Activated CD8-positive, alpha-beta T cell treated with anti-CD3 and anti-CD28 coated beads, Interleukin-2, amount 10 ng/mL, durations not matched to agents 7 days and 5 days (primary cell): ENCODE data around the gene PEX10. TPM values are rescaled to one million over a fixed set of nuclear protein-coding genes. Genes with fewer than 3 reads are reported as not detected.

ENCODE experiments used
- ATAC-seq: fragments of 150-1000 bp; cut with Tn5 transposase; one replicate; pipeline ENCODE4 v1.10.0; 2021; ENCODE audit warnings: moderate library complexity
- CTCF ChIA-PET: fragments of 350-600 bp; sonication (Branson Sonifier 250); formaldehyde crosslinking; loops from one replicate; lab custom pipeline; 2021; ENCODE audit warnings: antibody characterized with exemption; lab: Charles Lee
- POLR2A ChIA-PET: fragments of 350-600 bp; sonication (Branson Sonifier 250); formaldehyde crosslinking; loops from one replicate; lab custom pipeline; 2021; ENCODE audit warnings: antibody characterized with exemption; lab: Charles Lee
- DNase-seq: peaks from one replicate; pipeline ENCODE4 v3.0.0-alpha.2; 2020
- H3K27ac Mint-ChIP-seq: one replicate; pipeline ENCODE4 v1.8.0; 2021; ENCODE audit warnings: mild to moderate bottlenecking, mixed read lengths
- H3K27me3 Mint-ChIP-seq: one replicate; pipeline ENCODE4 v1.8.0; 2021; ENCODE audit warnings: low read depth, mixed read lengths
- H3K36me3 Mint-ChIP-seq: one replicate; pipeline ENCODE4 v1.8.0; 2021; ENCODE audit warnings: low read depth, mixed read lengths
- H3K4me1 Mint-ChIP-seq: one replicate; pipeline ENCODE4 v1.8.0; 2021; ENCODE audit warnings: low read depth, mixed read lengths
- H3K4me3 Mint-ChIP-seq: one replicate; pipeline ENCODE4 v1.8.0; 2021; ENCODE audit warnings: mild to moderate bottlenecking, mixed read lengths
- H3K9me3 Mint-ChIP-seq: one replicate; pipeline ENCODE4 v1.8.0; 2022; ENCODE audit warnings: mixed read lengths; ENCODE audit not compliant: insufficient read depth
- total RNA-seq, 2 experiments: library from RNA; stranded (reverse); gene quantifications; one replicate each; pipeline ENCODE4 v1.2.3, GENCODE V29; 2021

Gene PEX10
- total RNA-seq, 2 experiments from 2014 or later, result 10.3 to 12.3 TPM

DNA sequence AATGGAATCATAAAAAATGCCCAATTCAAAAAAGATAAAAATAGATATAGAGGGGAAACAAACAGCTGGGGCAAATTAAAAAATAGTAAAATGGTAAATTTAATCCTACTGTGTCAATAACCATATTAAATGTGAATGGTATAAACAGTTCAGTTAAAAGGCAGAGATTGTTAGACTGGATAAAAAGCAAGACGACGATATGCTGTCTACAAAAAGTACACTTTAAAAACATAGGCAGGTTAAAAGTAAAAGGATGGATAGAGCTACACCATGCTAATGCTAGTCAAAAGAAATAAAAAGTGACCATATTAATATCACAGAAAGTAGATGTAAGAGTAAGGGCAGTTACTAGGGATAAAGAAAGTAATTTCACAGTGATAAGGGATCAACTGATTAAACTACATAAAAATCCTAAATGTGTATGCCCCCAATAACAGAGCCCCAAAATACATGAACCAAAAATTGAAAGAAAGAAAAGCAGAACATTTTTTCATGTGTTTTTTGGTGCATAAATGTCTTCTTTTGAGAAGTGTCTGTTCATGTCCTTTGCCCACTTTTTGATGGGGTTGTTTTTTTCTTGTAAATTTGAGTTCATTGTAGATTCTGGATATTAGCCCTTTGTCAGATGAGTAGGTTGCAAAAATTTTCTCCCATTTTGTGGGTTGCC lies 48.4 kb downstream of the PEX10 start:
- Mint-ChIP-seq H3K27ac (no peak overlapping the region), H3K27me3 (no peaks in the 10 kb centered on the region), H3K4me1 (no peaks in the 10 kb centered on the region), H3K9me3 (peaks cover 6% of the 10 kb centered on the region), H3K4me3 (no peak overlapping the region), H3K36me3 (no peaks in the 10 kb centered on the region)
- ChIA-PET CTCF (no interaction called here), POLR2A (no interaction called here)
- DNase-seq (no peak), ATAC-seq (no peak)

GRCh38 chr1:2360588-2361364 lies 51.6 kb downstream of the PEX10 start:
- no peak for ATAC-seq
- H3K27me3 Mint-ChIP-seq, result no peaks in the 10 kb centered on the region
- ChIA-PET CTCF (interaction anchor here (1.1 to 1.6 kb wide), 2 partner anchors 10 to 166 kb away, joined by 3 to 6 read pairs; partner anchors contain the start of gene FAAP20), POLR2A (no interaction called here)
- H3K27ac Mint-ChIP-seq, result no peak overlapping the region
- H3K4me3 Mint-ChIP-seq, result no peak overlapping the region
- no peaks in the 10 kb centered on the region for H3K4me1 Mint-ChIP-seq
- DNase-seq, result no peak
- H3K36me3 Mint-ChIP-seq, result no peaks in the 10 kb centered on the region
- H3K9me3 Mint-ChIP-seq, result peaks cover 6% of the 10 kb centered on the region

DNA sequence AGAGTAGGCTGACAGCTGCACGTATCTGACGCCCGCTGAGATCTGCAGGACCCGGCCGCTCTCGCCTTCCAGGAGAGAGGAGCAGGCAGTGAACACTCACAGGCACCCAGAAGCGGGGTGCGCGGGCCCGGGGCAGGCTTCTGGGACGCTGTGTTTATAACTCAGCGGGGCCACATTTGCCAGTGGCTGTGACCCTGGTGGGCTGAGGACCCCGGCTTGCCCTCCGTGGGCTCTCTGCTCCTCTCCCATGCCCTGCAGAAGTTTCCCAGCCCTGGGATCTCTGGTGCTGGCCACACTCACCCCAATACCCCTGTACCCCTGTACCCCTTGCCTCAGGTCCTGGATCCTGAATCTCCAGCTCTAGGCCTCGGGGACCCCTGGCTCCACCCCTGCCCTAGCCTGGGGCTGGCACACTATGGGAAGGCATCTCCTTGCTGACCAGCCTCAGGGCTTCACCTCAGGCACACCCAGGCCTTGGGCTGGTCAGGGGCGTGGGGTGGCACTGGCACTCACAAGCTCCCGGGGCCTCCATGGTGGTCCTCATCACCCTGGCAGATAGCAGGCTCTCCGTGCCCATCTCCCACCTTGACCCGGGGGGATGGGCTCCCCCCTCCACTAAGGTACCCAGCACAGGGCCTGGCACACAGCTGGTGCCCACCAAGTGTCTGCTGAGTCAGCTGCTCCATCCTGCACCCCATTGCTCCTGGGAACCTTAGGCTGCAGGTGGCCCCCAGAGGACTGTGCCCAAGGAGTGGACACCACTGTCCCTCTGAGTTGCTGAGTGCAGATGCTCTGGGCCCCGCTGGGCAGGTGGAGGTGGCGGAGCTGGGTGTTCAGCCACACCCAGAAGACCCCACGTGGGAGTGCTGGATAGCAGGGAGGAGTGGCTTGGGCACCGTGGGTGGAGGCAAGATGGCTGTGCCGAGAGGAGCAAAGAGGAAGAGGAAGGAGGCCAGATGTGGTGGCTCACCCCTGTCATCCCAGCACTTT lies 53.4 kb downstream of the PEX10 start:
- Mint-ChIP-seq H3K27me3 (no peaks in the 10 kb centered on the region), H3K36me3 (no peaks in the 10 kb centered on the region), H3K4me3 (no peak overlapping the region), H3K27ac (no peak overlapping the region), H3K4me1 (no peaks in the 10 kb centered on the region), H3K9me3 (peaks cover 3% of the 10 kb centered on the region)
- no peak for DNase-seq
- no peak for ATAC-seq
- ChIA-PET CTCF (no interaction called here), POLR2A (interaction anchor here (0.6 kb wide), 1 partner anchor 141 kb away, joined by 3 read pairs; no protein-coding TSS in a partner anchor)

- Mint-ChIP-seq H3K4me1 (no peaks in the 10 kb centered on the region), H3K4me3 (no peak overlapping the region), H3K9me3 (no peaks in the 10 kb centered on the region), H3K27ac (no peak overlapping the region), H3K36me3 (no peaks in the 10 kb centered on the region), H3K27me3 (no peaks in the 10 kb centered on the region)
- ChIA-PET POLR2A (no interaction called here), CTCF (no interaction called here)
- ATAC-seq (no peak), DNase-seq (no peak)
Observed at GRCh38 chr1:2358072-2358471, 54.3 kb downstream of the PEX10 start.

DNA sequence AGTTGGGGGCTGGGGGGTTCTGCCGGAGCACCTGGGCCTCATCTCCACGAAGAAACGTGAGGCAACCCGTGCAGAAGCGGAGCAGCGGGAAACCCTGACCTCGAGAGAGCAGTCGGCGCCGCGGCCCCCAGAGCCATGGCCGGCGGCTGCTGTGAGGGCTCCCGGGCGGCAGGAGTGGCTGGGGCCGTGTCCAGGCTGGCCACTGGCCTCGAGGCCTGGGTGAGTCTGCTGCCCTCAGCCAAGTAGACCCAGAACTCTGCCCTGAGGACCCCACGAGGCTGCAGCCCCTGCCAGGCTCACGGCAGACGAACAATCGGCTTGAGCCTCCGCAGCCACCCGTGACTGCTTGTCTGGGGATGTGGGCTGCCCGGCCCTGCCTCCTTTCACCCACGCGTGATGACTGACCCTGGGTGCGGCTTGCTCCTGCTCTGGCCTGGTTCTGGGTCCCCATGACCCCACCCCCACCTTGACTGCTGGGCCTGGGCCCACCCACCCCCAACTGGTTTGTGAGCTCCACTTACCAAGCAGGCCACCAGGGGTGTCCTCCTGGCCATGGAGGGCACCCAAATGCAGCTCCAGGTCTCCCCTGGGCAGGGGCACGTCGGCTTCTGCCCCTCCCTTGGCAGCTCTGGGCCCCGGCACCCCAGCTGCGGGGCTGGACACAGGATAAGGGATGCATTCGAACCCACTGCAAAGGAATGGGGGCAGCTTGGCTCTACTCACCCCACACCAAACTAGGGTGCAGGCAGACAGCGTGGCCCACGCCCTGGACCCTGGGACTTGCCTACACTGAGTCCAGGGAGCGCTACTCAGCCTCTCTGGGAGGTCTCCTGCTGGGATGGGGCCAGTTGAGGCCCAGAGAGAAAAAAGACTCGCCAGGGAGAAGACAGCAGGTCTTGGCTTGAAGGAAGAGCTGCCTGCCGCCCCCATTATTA lies 55.2 kb downstream of the PEX10 start:
- CTCF ChIA-PET, result no interaction called here
- ATAC-seq (no peak), DNase-seq (no peak)
- H3K27me3 Mint-ChIP-seq, result no peaks in the 10 kb centered on the region
- H3K27ac Mint-ChIP-seq, result no peak overlapping the region
- H3K4me1 Mint-ChIP-seq, result no peaks in the 10 kb centered on the region
- H3K4me3 Mint-ChIP-seq, result no peak overlapping the region
- POLR2A ChIA-PET, result no interaction called here
- H3K9me3 Mint-ChIP-seq, result no peaks in the 10 kb centered on the region
- H3K36me3 Mint-ChIP-seq, result no peaks in the 10 kb centered on the region

- Mint-ChIP-seq H3K4me1 (no peaks in the 10 kb centered on the region), H3K36me3 (no peaks in the 10 kb centered on the region), H3K27me3 (no peaks in the 10 kb centered on the region), H3K4me3 (no peak overlapping the region), H3K9me3 (no peaks in the 10 kb centered on the region), H3K27ac (no peak overlapping the region)
- ATAC-seq (no peak), DNase-seq (no peak)
- POLR2A ChIA-PET, result no interaction called here
- CTCF ChIA-PET, result no interaction called here
Observed at GRCh38 chr1:2356401-2356800, 56.0 kb downstream of the PEX10 start.

GRCh38 chr1:2355373-2356261 lies 56.7 kb downstream of the PEX10 start:
- Mint-ChIP-seq H3K4me3 (no peak overlapping the region), H3K27me3 (no peaks in the 10 kb centered on the region), H3K27ac (no peak overlapping the region), H3K9me3 (no peaks in the 10 kb centered on the region), H3K4me1 (no peaks in the 10 kb centered on the region), H3K36me3 (no peaks in the 10 kb centered on the region)
- ChIA-PET CTCF (no interaction called here), POLR2A (no interaction called here)
- DNase-seq (no peak), ATAC-seq (no peak)

- no peak for ATAC-seq
- CTCF ChIA-PET, result interaction anchor here (0.9 kb wide), 1 partner anchor 30 kb away, joined by 3 read pairs; no protein-coding TSS in a partner anchor
Observed at GRCh38 chr1:2354511-2355372, 57.6 kb downstream of the PEX10 start.

More at GRCh38 chr1:2354511-2355372, 57.6 kb downstream of the PEX10 start:
- POLR2A ChIA-PET, result no interaction called here
- Mint-ChIP-seq H3K4me3 (no peak overlapping the region), H3K27me3 (no peaks in the 10 kb centered on the region), H3K27ac (no peak overlapping the region), H3K4me1 (no peaks in the 10 kb centered on the region), H3K36me3 (no peaks in the 10 kb centered on the region), H3K9me3 (no peaks in the 10 kb centered on the region)
- no peak for DNase-seq
